GM21786 (cell line): ENCODE results near the gene PGM1.

Source experiments
- ATAC-seq: cut with Tn5 transposase; IDR thresholded peaks from one replicate; pipeline ENCODE4 v1.9.1; 2021; ENCODE audit not compliant: unreplicated experiment

PGM1 gene

DNA sequence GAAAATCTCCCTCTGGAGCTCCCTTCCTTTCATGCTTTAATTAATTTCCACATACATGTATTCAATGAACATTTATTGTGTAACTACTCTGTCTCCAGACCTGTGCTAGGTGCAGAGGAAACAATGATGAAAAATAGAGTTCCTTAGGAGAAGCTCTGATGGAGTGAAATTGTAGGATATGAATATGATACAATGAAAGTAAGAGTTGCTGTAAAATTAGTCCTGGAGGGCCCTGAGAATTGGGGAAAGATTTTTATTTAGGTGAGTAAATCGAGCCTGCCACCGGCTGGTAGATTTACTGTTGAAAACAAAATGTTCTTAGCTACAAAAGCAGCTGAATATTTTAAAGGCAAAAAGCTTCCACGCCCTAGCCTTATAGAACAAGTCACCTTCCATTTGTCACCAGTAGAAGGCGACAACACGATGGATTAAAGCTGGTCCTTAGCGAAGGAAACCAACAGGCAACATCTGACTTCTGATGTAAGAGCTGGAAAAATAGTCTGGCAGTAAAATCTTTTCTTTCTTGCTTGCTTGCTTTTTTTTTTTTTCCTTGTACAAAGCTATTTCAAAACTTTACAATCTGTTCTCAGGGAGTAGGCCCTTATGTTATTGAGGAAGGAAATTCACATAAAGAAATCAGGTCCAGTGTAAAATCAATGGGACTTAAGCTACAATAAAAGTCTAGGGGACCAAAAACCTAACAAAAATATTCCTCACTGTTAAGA, 98.7 kb downstream of the PGM1 start:
- peak; percentile 66 for ATAC-seq

DNA sequence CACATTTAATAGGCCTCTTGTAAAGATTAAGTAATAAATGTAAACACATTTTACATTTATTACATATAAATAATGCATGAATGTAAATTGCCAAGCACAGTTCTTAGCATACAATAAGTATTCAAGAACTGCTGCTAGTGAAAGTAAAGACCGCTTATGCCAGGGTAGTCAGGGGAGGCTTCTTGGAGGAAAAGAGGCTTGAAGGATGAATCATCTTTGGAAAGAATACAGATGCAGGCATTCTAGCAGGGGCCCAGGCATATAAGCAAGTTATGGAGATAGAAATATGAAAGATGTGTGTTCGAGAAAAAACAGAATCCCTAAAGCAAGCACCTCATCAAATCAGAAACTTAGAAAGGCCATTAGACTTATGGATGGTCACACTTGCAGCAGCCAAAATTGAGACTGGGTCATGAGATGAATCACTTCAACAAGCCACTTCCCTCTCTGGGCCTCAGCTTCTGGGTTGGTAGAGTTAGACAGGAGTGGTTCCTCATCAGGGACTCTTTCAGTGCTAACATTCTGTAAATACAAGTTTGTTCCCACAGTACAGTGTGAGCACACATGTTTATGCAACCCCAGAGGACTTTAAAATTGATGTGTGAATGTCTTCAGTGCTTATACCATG, 100.8 kb downstream of the PGM1 start:
- ATAC-seq = peak; percentile 73

DNA sequence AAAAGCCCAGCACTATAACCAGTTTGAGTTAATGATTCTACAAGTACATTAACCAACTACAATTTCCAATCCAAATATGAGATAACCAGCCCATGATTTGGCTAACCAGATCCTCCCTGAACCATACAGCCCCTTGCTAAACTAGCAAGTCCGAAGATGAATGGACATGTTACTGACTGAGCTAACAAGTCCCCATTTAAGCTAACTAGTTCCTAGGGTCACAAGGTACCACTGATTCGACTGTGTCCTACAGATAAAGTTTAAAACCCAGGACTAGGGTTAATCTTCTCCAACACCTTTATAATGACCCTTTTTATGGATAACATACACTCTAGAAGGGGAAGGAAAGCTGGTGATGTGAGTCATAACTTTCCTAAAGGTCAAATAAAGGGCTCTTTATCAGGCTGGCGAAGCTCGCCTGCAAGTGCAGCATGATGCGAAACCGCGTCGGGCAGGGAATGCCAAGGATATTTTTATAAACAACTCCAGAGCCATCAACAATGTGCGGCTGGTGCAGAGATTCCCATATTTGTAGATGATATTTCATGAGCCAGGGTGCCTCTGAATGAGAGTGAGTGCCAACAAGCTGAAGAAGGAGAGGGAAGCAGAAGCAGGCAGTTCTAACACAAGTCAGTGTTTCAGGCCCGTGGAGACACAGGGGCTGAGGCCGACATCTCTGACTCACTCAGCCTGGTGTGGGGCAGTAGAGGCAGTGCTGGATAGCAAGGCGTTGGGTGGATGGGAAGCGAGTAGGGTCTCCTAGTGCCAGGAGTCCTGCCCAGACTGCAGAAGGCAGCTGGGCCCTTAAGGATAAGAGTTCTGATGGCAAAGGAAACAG, 105.0 kb downstream of the PGM1 start:
- no peak for ATAC-seq

GRCh38 chr1:63701187-63701586, 108.0 kb downstream of the PGM1 start:
- ATAC-seq = no peak

DNA sequence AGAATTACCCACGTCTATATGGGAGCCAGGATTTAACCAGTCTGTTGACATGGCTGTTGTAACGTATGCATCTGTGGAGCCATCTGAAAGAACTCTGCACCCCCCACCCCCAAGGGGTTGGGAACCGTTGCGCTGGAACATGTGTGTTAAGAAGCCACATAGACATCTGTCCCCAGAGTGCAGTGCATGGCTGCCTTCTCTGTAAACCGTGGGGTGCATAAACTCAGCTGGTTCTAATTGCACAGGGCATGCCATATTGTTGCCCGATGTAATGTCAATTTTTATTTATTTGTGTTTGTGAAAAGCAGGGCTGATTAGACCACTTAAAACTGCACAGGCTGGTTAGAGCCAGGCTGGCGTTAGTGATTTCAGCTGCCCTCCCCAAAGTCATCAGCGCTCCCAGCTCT, 110.5 kb downstream of the PGM1 start:
- no peak for ATAC-seq

GRCh38 chr1:63704443-63704842, 111.2 kb downstream of the PGM1 start:
- no peak for ATAC-seq

GRCh38 chr1:63705078-63705477, 111.9 kb downstream of the PGM1 start:
- peak; percentile 90 for ATAC-seq

GRCh38 chr1:63709267-63709828, 116.1 kb downstream of the PGM1 start:
- ATAC-seq = no peak
